ENCODE data around the gene SPI1.

DNA sequence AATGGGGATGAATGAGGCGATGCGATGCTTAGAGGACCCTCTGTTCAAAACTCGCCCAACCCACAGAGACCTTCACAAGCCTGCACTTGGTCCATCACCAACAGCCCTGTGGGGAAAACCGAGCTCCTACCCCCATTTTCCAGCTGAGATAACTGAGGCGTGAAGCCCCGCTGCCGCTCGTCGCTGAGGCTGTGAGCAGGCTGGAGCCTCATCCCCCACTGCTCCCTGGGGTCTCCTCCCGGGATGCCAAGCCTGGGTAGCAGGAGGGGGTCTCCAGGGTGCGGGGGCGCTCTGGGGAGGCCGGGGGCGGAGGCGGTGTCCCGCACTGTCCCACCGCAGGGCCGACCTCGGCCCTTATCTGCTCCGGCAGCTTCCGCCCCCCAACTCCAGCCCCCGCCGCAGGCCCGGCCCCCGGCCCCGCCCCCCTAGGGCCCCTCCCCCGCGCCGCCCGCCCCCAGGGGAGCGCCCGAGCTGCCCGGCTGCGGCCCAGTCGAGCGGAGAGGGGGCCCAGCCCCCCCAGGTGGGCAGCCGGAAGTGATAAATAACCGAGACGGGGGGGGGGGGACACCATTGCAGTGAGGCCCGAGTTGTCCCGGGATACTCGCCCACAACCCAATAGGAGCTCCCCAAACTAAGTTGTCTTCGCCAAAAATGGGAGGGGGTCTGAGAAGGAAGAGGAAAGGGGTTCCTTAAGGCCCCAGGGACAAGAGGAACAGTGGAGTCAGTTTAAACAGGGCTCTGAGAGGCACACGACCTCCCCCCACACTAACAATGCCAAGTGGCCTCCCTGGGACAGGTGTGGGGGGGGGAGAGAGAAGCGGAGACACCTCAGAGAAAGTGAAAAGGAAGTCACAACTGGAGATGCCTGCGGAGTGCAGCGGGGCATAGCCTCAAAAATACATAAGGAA, 21.8 kb upstream of the SPI1 start:
- TF ChIP-seq, protein P1, sequence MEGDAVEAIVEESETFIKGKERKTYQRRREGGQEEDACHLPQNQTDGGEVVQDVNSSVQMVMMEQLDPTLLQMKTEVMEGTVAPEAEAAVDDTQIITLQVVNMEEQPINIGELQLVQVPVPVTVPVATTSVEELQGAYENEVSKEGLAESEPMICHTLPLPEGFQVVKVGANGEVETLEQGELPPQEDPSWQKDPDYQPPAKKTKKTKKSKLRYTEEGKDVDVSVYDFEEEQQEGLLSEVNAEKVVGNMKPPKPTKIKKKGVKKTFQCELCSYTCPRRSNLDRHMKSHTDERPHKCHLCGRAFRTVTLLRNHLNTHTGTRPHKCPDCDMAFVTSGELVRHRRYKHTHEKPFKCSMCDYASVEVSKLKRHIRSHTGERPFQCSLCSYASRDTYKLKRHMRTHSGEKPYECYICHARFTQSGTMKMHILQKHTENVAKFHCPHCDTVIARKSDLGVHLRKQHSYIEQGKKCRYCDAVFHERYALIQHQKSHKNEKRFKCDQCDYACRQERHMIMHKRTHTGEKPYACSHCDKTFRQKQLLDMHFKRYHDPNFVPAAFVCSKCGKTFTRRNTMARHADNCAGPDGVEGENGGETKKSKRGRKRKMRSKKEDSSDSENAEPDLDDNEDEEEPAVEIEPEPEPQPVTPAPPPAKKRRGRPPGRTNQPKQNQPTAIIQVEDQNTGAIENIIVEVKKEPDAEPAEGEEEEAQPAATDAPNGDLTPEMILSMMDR (conservative IDR thresholded peaks at IDR 0.05; ENCODE audit: low read length), result no peak
- no peak for TF ChIP-seq EZH2phosphoT487 (IDR thresholded peaks at IDR 0.05; ENCODE audit: borderline replicate concordance, low read depth, low read length)
